Breast epithelium (tissue), 3 donors: ENCODE measurements around the gene KIAA1549.
"Not testable (repeated sequence)": the region's sequence is repeated elsewhere in the genome, so short reads cannot be mapped to it uniquely, and the experiment has no call there.

Experiments used
- POLR2A ChIP-seq: fragments of 450-650 bp; IDR thresholded peaks from one replicate; pipeline ENCODE4 v1.6.1; 2016; ENCODE audit warnings: antibody characterized with exemption, mild to moderate bottlenecking, moderate library complexity
- POLR2AphosphoS5 ChIP-seq, 3 donors: sonication (generic); formaldehyde crosslinking; IDR thresholded peaks; one replicate each; pipeline ENCODE4 v1.6.1; 2017; ENCODE audit warnings: antibody characterized with exemption in 3 of 3
- TF ChIP-seq, protein P1 (sequence below), 3 donors: fragments of 450-650 bp; IDR thresholded peaks; one replicate each; pipeline ENCODE4 v1.5.1; 2016 to 2017; ENCODE audit warnings: antibody characterized with exemption in 3 of 3, mild to moderate bottlenecking in 3 of 3, moderate library complexity in 3 of 3

DNA sequence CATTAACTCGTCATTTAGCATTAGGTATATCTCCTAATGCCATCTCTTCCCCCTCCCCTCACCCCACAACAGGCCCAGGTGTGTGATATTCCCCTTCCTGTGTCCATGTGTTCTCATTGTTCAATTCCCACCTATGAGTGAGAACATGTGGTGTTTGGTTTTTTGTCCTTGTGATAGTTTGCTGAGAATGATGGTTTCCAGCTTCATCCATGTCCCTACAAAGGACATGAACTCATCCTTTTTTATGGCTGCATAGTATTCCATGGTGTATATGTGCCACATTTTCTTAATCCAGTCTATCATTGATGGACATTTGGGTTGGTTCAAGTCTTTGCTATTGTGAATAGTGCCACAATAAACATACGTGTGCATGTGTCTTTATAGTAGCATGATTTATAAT, 169.9 kb downstream of the KIAA1549 start:
- not testable (repeated sequence) for TF ChIP-seq POLR2AphosphoS5 (IDR thresholded peaks at IDR 0.05); POLR2A
- TF ChIP-seq, protein P1, sequence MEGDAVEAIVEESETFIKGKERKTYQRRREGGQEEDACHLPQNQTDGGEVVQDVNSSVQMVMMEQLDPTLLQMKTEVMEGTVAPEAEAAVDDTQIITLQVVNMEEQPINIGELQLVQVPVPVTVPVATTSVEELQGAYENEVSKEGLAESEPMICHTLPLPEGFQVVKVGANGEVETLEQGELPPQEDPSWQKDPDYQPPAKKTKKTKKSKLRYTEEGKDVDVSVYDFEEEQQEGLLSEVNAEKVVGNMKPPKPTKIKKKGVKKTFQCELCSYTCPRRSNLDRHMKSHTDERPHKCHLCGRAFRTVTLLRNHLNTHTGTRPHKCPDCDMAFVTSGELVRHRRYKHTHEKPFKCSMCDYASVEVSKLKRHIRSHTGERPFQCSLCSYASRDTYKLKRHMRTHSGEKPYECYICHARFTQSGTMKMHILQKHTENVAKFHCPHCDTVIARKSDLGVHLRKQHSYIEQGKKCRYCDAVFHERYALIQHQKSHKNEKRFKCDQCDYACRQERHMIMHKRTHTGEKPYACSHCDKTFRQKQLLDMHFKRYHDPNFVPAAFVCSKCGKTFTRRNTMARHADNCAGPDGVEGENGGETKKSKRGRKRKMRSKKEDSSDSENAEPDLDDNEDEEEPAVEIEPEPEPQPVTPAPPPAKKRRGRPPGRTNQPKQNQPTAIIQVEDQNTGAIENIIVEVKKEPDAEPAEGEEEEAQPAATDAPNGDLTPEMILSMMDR (IDR thresholded peaks at IDR 0.05) = not testable (repeated sequence)
